ENCODE data around the gene AIRE. TPM values are rescaled to one million over a fixed set of nuclear protein-coding genes. Genes with fewer than 3 reads are reported as not detected.

AIRE gene
- 0.03 and 0.07 TPM in 2 replicates for total RNA-seq

GRCh38 chr21:44285138-44285992 lies at the start of gene AIRE:
Gene AIRE (plus strand): TSS chr21:44285876. CDS start chr21:44286007, 131 bp downstream.

GRCh38 chr21:44240842-44241241 lies 44.8 kb upstream of the AIRE start, which contains the start of gene ICOSLG:
Gene ICOSLG (minus strand): TSS chr21:44240943. CDS start chr21:44240817, 126 bp downstream.

GRCh38 chr21:44261675-44262295 lies 23.9 kb upstream of the AIRE start, which contains the start of gene DNMT3L:
Gene DNMT3L (minus strand): TSS chr21:44261897. CDS start chr21:44261259, 638 bp downstream.

GRCh38 chr21:44299458-44300261 lies 14.0 kb downstream of the AIRE start, which contains the start of gene PFKL:
Gene PFKL (plus strand): TSS chr21:44300053. CDS start chr21:44300106, 53 bp downstream.

GRCh38 chr21:44338971-44339910 lies 53.6 kb downstream of the AIRE start, which contains the start of gene CFAP410:
Gene CFAP410 (minus strand): TSS chr21:44339390. CDS start chr21:44339194, 196 bp downstream.

Other genes with a start within 250 kb of the AIRE start
- 6.1 and 27.1 TPM in 2 replicates for gene PWP2, start 178.5 kb upstream of the AIRE start, total RNA-seq
- gene GATD3, start 152.2 kb upstream of the AIRE start, total RNA-seq, result 10.0 and 32.2 TPM in 2 replicates
- 0.17 and 1.5 TPM in 2 replicates for gene ICOSLG, start 44.9 kb upstream of the AIRE start, total RNA-seq
- gene DNMT3L, start 24.0 kb upstream of the AIRE start, total RNA-seq, result not detected in 2 replicates
- 354 and 423 TPM in 2 replicates for gene PFKL, start 14.2 kb downstream of the AIRE start, total RNA-seq
- 9.1 and 11.8 TPM in 2 replicates for gene CFAP410, start 53.5 kb downstream of the AIRE start, total RNA-seq
- gene TRPM2, start 67.7 kb downstream of the AIRE start, total RNA-seq, result under 0.01 TPM in 1 of 2 replicates, not detected in the other
- gene LRRC3, start 169.6 kb downstream of the AIRE start, total RNA-seq, result 0.26 and 0.65 TPM in 2 replicates

Data from smooth muscle cell of the pulmonary artery (primary cell).